Kidney (tissue), 14 donors: ENCODE results near the gene JARID2. TPM values are rescaled to one million over a fixed set of nuclear protein-coding genes. Genes with fewer than 3 reads are reported as not detected.

Experiments
- DNase-seq, 5 donors: peaks; one replicate each; pipeline ENCODE4 v3.0.0-alpha.2; 2013 to 2020
- FAIRE-seq: peaks from 2 replicates; lab custom pipeline; 2012; peaks lifted over from hg19 to GRCh38; lab: Jason Lieb, UNC
- H3K27ac ChIP-seq, 2 donors: one replicate each; pipeline ENCODE4 v1.7.0; 2013; ENCODE audit warnings: low read depth in 2 of 2, low read length in 2 of 2, inconsistent platforms in 1 of 2
- H3K27me3 ChIP-seq: one replicate; pipeline ENCODE4 v1.7.1; 2013; ENCODE audit warnings: low read length, inconsistent platforms; ENCODE audit not compliant: control insufficient read depth, insufficient read depth
- H3K36me3 ChIP-seq, 3 donors: one replicate each; pipeline versions ENCODE4 v1.7.0 to v1.7.1; 2013; ENCODE audit warnings: low read length in 3 of 3, control low read depth in 1 of 3, inconsistent platforms in 1 of 3; ENCODE audit not compliant: insufficient read depth in 3 of 3, control insufficient read depth in 2 of 3
- H3K4me1 ChIP-seq, 3 donors: one replicate each; pipeline versions ENCODE4 v1.7.0 to v1.7.1; 2013; ENCODE audit warnings: low read length in 3 of 3, inconsistent platforms in 1 of 3, low read depth in 1 of 3; ENCODE audit not compliant: control insufficient read depth in 2 of 3, insufficient read depth in 2 of 3
- H3K4me3 ChIP-seq, 3 donors: one replicate each; pipeline versions ENCODE4 v1.7.0 to v1.8.1; 2013; ENCODE audit warnings: low read length in 3 of 3, control low read depth in 1 of 3, inconsistent platforms in 1 of 3
- H3K9ac ChIP-seq, 3 donors: one replicate each; pipeline versions ENCODE4 v1.7.0 to v1.7.1; 2013; ENCODE audit warnings: low read length in 3 of 3, control low read depth in 1 of 3, inconsistent platforms in 1 of 3
- H3K9me3 ChIP-seq, 3 donors: one replicate each; pipeline versions ENCODE4 v1.7.0 to v1.7.1; 2013; ENCODE audit warnings: low read length in 3 of 3, control low read depth in 1 of 3, inconsistent platforms in 1 of 3; ENCODE audit not compliant: control insufficient read depth in 2 of 3, insufficient read depth in 1 of 3
- intact Hi-C: fragments of 100-400 bp; cut with DNase I; formaldehyde crosslinking; loops from one replicate; pipeline ENCODE4 v1.11.1; 2022
- polyA plus RNA-seq: library from polyadenylated mRNA; stranded (reverse); fragments of 350-450 nt; fragmentation: Illumina TruSeq; extraction: RNeasy Lipid Tissue Mini Kit (QIAGEN cat#74804); gene quantifications from one replicate; pipeline ENCODE4 v1.2.3, GENCODE V29; 2014; ENCODE audit warnings: low read depth, low replicate concordance; ENCODE audit not compliant: insufficient read depth
- total RNA-seq: library from RNA; stranded (reverse); fragmentation: NEBNext Ultra II Directional; extraction: Animal tissue kit (Norgen Biotek cat#: 25700); gene quantifications from one replicate; pipeline ENCODE4 v1.2.1, GENCODE V29; 2021
- TF ChIP-seq, protein P1 (sequence below): IDR thresholded peaks from 3 replicates; pipeline ENCODE4 v1.5.1; 2012; ENCODE audit warnings: mild to moderate bottlenecking, moderate library complexity, borderline replicate concordance; ENCODE audit not compliant: insufficient read depth; ENCODE audit errors: extremely low read depth
- donor health status: control.
- donor health status: control.
- donor health status: control.
- donor health status: control.
- donor health status: control.
- donor health status: DM: yes; HTN: yes; CAD: no.
- donor health status: Normal renal cell carcinoma (clear cell type).

JARID2 gene
- total and polyA plus RNA-seq, 2 donors from 2014 or later = 1.8 to 12.3 TPM

GRCh38 chr6:15331629-15332251 is 85.9 kb downstream of the JARID2 start:
- DNase-seq = no peak
- Histone ChIP-seq H3K4me3 (no peak overlapping the region), H3K27ac (no peak overlapping the region), H3K27me3 (no peaks in the 10 kb centered on the region), H3K9ac (no peak overlapping the region), H3K4me1 (peaks cover 0 to 7% (median 2%) of the 10 kb centered on the region in 3 donors), H3K9me3 (no peaks in the 10 kb centered on the region), H3K36me3 (no peaks in the 10 kb centered on the region)
- intact Hi-C loops = no loop called here
- TF ChIP-seq, protein P1, sequence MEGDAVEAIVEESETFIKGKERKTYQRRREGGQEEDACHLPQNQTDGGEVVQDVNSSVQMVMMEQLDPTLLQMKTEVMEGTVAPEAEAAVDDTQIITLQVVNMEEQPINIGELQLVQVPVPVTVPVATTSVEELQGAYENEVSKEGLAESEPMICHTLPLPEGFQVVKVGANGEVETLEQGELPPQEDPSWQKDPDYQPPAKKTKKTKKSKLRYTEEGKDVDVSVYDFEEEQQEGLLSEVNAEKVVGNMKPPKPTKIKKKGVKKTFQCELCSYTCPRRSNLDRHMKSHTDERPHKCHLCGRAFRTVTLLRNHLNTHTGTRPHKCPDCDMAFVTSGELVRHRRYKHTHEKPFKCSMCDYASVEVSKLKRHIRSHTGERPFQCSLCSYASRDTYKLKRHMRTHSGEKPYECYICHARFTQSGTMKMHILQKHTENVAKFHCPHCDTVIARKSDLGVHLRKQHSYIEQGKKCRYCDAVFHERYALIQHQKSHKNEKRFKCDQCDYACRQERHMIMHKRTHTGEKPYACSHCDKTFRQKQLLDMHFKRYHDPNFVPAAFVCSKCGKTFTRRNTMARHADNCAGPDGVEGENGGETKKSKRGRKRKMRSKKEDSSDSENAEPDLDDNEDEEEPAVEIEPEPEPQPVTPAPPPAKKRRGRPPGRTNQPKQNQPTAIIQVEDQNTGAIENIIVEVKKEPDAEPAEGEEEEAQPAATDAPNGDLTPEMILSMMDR = no peak
- no peak for FAIRE-seq

- Histone ChIP-seq H3K4me3 (no peak overlapping the region), H3K4me1 (peaks cover 0 to 3% (median 0%) of the 10 kb centered on the region in 3 donors), H3K9me3 (no peaks in the 10 kb centered on the region), H3K27ac (no peak overlapping the region), H3K27me3 (no peaks in the 10 kb centered on the region), H3K36me3 (no peaks in the 10 kb centered on the region), H3K9ac (no peak overlapping the region)
- DNase-seq (no peak), FAIRE-seq (no peak)
- TF ChIP-seq, protein P1 = no peak
- intact Hi-C loops = no loop called here
These were observed 86.6 kb downstream of the JARID2 start for GRCh38 chr6:15332446-15332845.

DNA sequence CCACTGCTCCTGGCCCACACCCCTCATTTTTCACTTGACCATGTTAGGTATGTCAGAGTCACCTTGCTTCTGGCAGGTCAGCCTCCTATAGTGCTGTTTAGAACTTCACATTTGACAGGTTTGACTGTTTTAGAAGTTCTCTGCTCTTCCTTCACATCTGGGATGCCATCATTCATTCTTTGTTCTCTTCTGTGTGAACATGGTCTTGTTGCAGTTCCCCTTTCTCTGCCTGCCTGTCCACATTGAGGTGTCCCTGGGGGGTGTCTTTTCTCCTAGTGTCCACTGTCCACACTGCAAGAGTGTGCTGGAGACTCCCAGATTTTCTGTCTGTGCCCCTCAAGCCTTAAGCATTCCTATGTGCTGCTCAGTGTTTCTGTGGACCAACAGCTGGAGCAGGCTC is 89.5 kb downstream of the JARID2 start:
- no peak for DNase-seq
- no peak overlapping the region for H3K4me3 ChIP-seq

More for the DNA sequence above, 89.5 kb downstream of the JARID2 start:
- Histone ChIP-seq H3K27me3 (no peaks in the 10 kb centered on the region), H3K9ac (no peak overlapping the region), H3K27ac (no peak overlapping the region), H3K4me1 (no peaks in the 10 kb centered on the region), H3K36me3 (no peaks in the 10 kb centered on the region), H3K9me3 (no peaks in the 10 kb centered on the region)
- intact Hi-C loops = no loop called here
- no peak for FAIRE-seq
- TF ChIP-seq, protein P1 = no peak
